Stimulated activated CD8-positive, alpha-beta memory T cell treated with anti-CD3 and anti-CD28 coated beads, Interleukin-7, amount 100 ng/mL, for 48 hours (primary cell): ENCODE results near the gene WDFY1.

Experiments
- DNase-seq, 2 donors: peaks; one replicate each; pipeline ENCODE4 v3.0.0-alpha.2; 2020; ENCODE audit warnings: low read depth in 1 of 2; ENCODE audit errors: extremely low read depth in 1 of 2

The WDFY1 gene

GRCh38 chr2:223863491-223863890, 81.6 kb downstream of the WDFY1 start:
- no peak for DNase-seq

GRCh38 chr2:223860809-223861738, 84.1 kb downstream of the WDFY1 start:
- no peak for DNase-seq

GRCh38 chr2:223859070-223859469, 86.1 kb downstream of the WDFY1 start:
- DNase-seq, result no peak

DNA sequence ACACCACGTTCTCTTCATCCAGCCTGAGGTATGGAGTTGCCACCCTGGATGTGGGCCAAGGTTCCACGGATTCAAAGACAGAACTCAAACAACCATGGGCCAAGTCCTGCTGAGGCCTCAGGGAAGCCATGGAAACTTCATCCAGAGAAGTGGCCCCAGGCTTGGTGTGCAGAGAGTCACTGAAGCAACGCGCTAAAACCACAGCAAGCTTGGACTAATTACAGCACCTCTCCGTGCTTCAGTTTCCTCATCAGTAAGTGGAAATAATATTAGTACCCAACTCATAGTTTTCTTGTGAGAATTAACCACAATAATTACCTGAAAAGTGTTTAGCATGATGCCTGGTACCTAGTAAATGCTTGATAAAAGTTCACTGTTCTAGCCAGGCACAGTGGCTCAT, 88.6 kb downstream of the WDFY1 start:
- no peak for DNase-seq

DNA sequence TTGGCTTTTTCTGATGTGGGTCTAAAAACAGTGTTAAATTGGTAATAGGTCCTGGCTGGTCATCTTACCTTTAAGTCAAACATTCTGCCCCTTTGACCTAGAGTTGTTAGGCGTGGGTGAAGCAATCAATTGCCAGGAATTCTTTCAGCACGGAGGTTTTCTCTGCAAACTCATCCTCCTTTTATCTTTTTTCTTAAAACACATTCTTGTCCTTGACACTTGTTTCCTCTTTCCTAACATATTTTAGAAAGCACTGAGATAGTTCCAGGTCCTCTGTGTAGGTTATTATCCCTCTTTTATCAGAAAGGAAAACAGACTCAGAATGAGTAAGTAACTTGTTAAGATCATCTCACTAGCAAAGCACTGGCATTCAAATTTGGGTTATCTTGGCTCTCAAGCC, 89.1 kb downstream of the WDFY1 start:
- no peak for DNase-seq

DNA sequence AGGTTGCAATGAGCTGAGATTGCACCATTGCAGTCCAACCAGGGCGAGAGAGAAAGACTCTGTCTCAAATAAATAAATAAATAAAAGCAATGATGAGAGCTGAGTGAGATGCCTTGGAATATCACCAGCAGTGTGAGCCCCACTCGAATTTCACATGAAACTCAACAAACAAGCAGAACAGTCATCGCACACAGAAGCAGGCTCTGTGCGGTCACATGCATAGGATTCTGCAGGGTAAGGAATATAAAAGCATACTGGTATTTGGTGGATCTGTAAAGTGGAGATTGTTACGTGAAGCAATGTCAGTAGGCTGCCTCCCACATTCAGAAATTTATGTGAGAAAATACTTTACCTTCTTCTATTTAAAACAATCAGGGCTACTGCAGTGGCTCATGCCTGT, 89.7 kb downstream of the WDFY1 start:
- DNase-seq, result no peak

- no peak for DNase-seq
Observed at GRCh38 chr2:223854741-223855140, 90.4 kb downstream of the WDFY1 start.

GRCh38 chr2:223853425-223853837, 91.7 kb downstream of the WDFY1 start:
- DNase-seq, result no peak

DNA sequence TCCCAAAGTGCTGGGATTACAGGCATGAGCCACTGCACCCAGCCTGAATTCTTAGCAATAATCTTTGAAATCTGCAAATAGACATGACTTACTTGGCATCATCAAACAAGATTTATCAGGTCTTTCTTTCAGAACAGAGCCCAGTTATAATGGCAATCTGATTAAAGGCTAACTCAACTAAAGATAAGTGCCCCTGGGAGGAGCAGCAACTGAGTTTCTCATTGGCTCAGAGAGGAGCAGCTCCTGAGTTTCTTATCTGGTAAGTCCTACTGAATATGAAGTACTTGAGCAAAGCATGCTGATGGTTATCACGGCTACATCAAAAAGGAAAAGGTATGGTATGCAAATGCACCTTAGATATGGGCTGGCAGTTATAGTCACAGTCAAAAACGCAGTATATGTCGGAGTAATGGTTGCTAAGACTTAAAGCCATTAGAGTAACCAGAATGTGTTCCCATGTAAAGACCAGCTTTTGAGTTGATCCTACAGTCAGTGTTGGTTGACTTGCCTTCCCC, 92.8 kb downstream of the WDFY1 start:
- DNase-seq, result no peak

- no peak for DNase-seq
Observed at GRCh38 chr2:223847410-223847809, 97.7 kb downstream of the WDFY1 start.

GRCh38 chr2:223846515-223846914, 98.6 kb downstream of the WDFY1 start:
- no peak for DNase-seq

DNA sequence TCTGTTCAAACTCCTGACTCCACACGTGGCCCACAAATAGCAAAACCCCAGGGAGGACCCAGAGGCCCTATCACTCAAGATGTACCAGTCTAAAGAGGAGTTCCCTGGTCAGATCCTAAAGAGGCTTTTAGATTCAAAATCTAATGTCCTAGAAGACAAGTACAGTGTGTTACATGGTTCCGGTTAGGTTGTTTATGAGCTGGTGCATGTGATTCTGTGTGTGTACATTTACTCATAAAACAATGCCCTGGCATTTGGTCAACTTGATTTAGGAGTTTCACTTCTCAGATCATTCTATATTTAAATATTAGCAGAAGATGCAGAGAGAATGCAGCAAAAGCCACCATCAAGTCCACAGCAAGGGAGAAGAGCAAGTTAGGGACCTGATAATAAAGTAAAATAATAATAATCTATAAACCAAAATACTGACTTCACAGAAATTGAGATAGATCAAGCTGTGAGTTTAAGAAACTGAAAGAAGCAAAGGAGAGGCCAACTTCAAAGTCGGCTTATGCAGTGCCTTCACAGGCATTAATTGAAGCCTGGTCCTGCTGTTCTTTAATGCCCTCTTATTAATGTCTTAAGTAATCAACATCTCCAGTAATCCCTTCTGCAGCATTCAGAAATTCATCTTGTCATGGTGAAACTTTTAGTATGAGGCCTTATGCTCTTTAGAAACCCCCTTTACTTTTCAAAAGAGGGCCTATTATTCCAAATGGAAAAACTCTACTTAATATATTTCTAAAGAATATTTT, 103.5 kb downstream of the WDFY1 start:
- no peak for DNase-seq

DNA sequence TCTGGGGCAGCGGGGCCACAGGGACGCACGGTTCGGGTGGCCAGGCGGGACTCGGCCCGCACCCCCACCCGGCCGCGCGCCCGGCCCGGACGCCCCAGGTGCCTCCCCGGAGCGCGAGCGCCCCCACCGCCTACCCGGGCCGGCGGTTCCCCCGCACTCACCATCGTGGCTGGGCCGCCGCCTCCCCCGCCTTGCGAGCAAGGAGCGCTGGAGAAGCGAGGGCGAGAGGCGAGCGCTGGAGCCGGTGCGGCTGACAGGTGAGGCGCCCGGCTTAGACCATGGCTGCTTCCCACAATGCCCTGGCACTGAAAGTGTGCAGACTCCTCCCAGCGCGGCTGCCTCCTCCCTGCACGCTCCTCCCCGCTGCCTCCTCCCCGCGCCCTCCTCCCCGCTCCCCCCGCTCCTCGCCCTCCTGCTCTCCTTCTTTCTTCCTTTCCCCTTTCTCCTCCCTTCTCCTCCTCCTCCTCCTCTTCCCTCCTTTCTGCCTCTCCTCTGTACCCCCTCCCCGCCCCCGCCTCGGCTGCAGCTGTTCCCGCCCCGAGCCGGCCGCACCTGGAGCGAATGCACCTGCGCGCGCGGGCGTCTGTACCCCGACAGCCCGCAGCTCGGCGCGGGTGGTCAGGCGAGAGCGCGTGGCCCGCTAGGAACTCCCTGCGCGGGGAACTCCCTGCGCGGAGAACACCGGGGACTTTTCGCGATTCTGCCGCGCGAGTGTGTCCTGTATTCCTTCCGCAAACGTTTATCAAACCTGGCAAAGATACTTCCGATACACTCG, 107.7 kb downstream of the WDFY1 start, which contains the start of gene AP1S3:
Gene AP1S3 (minus strand): TSS at position 296 of the 775 bp plus-strand sequence. CDS start 132 bp downstream, at position 164.
- peak; percentile 39 to 66 for DNase-seq

- DNase-seq, result no peak
Observed at GRCh38 chr2:223835701-223836532, 109.2 kb downstream of the WDFY1 start.

DNA sequence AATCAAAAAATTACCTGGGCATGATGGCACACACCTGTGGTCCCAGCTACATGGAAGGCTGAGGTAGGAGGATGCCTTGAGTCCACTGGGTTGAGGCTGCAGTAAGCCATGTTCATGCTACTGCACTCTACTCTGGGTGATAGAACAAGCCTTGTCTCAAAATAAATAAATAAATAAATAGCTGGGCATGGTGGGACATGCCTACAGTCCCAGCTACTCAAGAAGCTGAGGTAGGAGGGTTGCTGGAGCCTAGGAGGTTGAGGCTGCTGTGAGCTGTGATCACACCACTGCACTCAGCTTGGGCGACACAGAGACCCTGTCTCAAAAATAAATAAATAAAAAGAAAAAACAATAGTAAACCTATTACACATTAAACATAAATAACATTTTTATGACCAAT, 110.7 kb downstream of the WDFY1 start:
- no peak for DNase-seq

- no peak for DNase-seq
Observed at GRCh38 chr2:223832241-223832903, 112.8 kb downstream of the WDFY1 start.

GRCh38 chr2:223829128-223829527, 116.0 kb downstream of the WDFY1 start:
- DNase-seq, result no peak

- no peak for DNase-seq
Observed at GRCh38 chr2:223828314-223828713, 116.8 kb downstream of the WDFY1 start.

DNA sequence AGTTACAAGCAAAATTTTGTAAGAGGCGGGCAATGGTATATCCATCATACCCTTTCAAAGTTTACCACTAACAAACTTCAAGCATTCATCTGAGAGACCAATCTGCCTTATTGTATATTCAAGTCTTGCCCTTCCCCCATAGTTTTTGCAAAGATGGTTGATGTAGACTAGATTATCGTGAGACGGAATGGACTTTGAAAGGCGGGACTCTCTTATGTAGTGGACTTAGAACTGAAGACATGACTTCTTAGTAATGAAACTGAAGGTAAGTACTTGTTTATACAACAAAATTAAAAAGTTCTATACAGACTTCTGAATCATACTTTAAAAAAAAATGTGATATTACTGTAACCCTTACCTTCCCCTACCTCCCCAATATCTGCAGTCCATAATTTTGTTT, 118.1 kb downstream of the WDFY1 start:
- no peak for DNase-seq
